NCI-H2107 treated with DMSO at 0.1 percent for 48 hours (cell line): ENCODE data around the gene CELF4.

Source experiments
- DNase-seq: peaks from one replicate; lab custom pipeline; 2025; ENCODE audit not compliant: unreplicated experiment; lab: John Stamatoyannopoulos, UW

CELF4 gene

DNA sequence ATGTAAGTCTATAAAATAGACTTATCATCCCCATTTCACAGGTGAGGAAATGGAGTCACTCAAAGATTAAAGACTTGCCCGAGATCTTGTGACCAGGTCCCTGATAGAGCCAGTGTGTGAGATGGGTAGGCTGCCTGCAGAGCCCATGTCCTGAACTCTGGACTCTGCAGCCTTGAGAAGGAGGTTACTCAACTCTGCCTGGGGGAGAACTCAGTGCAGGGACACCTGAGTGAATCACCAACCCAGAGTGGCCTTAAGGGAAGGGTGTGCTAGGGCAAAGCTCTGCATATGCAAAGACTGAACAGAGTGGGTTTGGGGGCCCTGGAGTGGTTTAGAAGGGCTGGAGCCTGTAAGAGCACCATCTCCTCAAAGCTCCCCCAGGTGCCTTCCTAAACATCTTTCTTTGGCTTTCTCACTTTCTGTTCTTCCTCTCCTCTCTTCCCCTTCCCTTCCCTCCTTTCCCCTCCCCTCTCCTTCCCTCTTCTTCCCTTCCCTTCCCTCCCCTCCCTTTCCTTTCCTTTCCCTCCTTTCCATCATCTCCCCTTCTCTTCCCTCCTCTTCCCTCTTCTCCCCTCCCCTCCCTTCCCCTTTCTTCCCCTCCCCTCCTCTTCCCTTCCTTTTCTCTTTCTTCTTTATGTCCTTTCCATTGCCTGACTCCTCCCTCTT is 67.6 kb downstream of the CELF4 start:
- DNase-seq: no peak

DNA sequence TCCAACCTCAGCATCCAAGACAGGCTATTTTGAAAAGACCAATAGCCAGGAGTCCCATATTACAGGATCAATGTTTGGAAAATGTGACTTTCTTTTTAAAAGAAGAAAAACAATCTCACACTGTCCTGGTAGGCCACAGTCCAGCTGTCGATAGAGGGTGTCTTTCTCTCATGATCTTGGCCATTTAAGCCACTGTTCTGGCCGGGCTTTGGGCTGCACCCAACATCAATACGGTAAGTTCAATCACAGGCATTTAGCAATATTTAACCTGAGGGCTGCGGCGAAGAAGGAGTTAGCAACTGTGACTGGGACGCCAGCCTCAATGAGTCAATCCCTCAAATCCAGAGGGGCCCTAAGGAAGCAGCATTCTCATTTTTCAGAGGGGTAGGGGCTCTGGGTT is 69.0 kb downstream of the CELF4 start:
- no peak for DNase-seq

DNA sequence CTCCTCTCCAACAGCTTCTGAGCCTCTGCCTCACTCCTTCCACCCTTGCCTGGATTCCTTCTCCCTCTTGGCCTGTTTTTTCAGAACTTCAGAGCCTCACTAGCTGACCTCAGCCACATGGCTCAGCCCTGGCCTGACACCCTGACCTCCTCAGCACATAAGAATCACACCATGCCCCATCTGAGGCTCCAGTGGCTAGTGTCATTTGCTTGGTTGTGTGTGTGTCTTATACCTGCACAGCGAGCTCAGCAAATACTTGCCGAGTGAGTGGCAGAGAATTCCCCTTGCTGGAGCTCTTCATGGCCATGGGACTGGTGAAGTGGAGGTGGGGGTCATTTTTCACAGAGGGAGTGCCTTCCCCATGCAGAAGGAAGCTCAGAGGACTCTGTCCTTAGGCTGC is 70.2 kb downstream of the CELF4 start:
- no peak for DNase-seq

DNA sequence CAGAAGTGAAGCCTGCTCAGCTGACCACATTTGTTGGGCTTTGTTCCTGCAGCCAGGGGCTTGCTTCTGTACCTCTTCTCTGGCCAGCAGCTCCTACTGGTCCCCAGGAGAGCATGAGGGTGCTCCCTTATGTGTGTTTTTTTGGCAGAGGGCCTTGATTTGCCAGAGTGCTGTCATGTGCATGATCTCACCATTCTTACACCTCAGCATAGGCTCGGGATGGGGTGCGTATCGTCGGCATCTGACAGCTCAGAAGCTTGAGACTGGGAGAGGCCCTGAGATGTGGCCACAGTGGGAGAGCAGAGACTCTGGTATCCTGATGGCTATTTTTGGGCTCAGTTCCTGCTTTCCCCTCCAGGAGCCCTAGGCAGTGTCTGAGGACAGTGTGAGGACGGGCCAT is 71.2 kb downstream of the CELF4 start:
- no peak for DNase-seq

DNA sequence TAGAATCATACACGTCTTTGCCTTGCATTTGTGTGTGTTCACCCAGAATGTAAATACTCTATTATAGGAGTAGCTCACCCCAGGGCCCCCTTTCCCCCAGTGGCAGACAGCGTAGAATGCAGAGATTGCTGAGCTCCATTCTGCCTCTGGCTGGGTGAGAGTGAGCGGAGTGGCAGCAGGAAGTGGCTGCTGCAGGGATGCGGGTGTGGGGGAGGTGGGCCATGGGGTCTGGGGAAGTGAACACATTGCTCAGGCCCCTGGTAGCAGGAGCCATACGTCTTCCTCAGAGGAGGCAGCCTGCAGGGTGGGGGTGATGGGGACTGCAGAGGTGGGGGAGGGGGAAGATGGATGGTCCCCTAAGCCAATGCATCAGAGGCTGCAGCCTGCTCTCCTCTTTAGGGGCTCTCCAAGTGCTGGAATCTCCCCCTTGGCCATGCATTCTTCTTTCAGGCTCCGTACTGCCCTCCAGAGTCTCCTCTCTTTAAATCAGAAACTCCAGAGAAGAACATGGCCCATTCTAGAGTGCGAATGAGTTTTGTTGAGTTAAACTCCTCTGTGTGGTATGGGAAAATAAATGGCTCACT is 72.2 kb downstream of the CELF4 start:
- no peak for DNase-seq

DNA sequence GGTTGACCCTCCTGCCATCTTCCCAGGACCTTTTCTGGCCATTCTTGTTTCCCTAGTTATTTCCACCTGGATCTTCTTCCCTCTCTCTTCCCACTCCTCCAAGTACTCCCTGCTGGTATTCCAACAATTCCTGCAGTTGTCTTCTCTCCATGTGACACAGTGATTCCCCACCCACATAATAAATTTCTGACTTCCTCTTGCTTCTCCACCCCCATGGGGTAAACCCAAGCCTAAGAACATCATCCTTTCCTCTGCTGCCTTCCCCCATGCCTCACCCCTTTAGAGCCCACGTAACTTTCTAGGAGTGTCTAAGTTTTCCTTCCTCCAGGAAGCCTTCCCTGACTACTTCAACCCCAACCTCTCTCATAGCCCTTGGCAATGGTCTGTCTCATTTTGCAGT is 72.6 kb downstream of the CELF4 start:
- no peak for DNase-seq

DNA sequence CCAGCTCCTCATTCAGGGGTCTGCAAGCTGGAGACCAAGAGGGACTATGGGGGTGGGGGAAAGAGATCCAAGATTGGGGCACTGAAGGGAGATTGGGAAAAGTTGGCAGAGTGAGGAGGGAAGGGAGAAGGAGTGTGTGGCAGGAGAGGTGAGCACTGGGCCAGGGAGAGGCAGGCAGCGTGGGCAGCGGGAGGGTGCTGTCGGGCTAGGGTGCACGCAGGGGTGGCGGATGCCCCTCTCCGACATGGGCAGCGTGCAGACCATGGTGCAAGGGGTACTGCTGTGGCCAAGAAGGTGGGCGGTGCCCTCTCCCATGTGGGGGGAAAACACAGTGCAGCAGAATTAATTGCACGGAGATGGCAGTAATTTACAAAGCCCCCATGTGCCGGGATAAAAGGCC is 74.1 kb downstream of the CELF4 start:
- DNase-seq: no peak

DNA sequence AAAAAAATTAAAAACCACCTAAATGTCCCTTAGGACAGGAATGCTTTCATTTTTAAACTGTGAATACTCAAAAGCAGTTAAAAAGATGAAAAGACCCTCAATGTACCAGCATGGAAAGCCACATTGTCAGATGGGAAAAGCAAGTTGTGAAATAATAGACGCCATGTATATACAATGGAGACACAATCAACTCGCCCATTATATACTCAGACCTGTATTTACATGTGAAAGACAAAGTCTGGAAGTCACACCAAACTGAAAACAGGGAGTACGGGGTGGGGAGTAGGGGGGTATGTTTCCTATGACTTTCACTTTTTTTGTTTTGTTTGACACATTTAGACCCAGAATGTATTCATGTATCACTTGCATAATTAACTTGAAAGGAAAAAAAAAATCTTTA is 75.6 kb downstream of the CELF4 start:
- DNase-seq: no peak

DNA sequence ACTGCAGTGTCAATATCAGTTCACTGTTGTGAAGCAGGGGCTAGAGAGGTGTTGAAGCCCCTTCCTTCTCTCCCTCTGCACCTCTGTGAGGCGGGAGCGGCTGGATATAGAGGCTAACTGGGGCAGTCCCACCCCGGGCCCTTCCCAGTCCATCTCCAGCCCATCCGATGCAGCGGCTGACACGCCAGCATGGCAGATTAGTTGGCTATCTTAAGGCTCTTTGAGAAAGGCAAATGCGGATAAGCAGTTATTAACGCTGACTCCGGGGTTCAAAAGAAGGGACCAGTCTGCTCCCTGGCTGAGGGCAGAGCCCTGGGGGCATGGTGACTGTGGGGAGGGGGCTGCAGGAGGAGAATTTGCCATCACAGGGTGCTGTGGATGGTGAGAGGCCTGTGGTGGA is 76.6 kb downstream of the CELF4 start:
- DNase-seq: no peak

DNA sequence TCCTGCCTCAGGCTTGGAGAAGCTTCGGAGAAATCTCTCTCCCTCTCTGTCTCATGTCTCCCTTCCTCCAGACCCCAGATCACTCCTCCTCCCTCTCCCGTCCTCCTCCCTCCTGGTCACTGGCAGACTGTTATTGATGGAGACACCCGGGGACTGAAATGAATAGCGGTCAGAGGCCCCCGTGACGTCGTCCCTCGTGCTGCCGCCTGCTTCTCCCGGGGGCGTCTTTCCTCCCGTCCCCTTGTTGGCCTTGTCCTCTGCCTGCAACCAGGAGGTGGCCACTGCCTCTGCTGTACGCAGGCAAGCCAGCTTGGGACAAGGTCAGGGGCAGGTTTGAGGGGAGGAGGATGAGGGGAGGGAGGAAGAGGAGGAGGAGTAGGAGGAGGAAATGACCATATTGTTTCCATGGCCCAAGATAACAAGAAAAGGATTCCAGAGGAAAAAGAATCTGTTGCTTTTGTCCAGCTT is 78.2 kb downstream of the CELF4 start:
- no peak for DNase-seq

DNA sequence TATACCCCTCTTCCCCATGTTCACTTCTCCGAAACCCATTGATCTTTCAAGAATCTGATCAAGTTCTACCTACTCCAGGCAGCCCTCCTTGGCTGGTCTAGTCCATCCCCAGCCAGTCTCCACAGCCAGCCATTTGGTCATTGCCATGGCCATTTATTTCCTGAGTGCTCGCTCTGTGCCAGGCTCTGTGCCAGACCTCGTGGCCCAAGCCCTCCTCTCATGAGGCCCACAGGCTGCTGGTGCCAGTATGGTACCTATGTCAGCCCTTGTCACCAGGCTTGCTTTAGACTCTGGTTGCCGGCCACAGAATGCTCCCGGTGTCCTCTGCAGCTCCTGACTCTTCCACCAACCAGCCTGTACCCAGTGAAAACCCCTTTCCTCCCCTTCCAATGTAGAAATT is 78.8 kb downstream of the CELF4 start:
- no peak for DNase-seq

DNA sequence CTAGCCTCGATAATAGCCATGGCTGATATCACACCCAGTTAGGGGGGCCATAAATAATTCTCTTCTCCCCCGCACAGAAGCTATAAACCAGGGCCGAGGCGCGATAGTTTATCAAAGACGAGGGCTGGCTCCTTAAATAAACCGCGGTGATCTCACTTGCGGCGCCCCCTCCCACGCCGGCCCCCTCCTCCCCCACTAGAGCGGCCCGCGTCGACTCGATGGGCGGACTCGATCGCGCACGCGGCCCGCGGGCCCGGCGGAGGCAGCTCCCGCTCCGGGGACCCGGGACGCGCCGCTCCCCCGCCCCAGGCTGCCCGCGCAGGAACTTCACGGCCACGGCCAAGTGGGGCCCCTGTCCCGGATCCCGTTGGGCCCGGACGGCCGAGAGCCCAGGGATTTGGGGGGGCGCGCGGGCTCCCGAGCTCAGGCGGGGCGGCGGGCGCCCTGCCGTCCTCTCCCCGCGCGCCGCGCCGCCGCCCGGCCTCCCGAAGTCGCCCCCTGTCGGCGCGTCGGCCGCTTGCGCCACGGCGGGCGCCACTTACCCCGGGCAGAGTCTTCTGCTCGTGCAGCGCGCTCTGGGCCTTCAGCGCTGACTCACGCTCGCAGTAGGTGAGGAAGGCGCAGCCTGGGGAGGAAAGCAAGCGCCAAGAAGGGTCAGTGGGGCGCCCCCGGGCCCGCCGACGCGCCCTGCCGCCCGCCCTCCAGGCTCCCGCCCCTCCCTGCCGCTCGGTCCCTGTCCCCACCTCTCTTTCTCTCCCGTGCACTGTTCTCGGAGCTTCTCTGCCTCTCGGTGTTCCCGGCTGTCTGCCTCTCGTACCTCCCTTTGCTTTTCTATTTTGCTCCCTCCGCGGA is 80.4 kb downstream of the CELF4 start:
- DNase-seq: peak; percentile 64

DNA sequence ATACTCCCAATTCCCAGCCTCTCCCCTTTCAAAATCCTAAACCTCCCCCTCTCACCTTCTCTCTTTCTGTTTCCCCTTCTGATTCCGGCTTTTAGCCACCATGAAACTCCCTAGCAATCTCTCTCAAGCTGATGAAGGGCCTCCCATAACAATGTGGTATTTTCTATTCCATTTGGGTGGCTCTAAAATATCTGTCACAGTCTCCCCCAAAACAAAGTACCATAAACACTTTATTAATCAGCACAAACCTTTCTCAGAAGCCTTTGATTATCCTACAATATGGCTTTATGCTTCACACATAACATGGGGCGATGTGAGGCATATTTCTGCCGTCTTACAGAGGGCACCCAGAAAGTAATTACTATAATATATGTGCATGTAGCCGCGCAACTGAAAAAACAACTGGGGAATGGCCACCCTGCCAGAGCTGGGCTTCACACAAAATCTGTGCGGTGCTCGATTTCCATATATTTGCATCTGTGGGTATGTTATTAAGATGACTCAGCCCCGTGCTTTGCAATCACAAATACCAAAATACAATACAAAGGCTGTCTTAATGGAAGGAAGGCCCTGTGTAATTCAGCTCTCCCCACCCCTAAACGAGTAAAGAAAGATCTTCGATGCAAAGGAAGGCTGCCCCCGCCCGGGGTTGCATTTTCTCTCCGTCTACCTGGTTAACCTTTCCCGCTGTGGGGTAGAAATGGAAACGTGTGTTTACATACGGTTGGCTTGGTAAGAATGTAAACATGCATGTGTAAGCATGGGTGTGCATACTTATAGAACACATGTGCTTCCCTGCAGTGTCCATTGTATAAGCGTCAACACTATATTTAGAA is 81.4 kb downstream of the CELF4 start:
- no peak for DNase-seq

DNA sequence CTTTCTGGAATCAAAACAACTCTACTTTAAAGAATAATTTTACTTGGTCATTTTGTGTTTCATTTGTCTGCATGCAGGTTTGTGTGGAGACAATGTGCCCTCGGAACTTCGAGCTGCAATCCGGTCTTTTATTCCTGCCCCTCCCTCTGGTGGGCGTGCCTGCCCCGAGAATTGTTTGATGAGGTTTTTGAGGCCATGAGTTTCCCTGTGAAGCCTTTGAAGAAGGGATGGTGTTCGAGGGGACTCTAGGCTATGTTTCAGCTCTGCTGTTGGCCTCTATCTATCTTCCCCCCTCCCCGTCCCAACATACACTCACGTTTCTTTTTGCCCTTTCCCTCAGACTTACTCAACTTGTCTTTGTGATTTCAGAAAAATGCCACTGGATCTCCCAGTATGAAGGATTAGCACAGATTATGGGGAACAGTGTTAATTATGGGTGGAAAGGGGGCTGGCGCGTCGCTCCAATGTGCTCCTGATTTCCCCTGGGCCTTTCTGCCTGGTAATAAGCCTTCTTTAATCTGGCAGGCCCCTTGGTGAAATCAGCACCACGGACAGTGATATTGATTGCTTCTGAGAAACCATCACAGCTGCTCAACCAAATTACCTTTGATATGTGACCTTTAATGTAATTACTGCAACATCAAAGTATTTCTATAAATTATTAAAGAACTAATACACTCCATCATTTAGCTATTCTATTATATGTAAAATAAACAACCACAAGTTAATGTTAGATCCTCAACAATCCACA is 82.2 kb downstream of the CELF4 start:
- no peak for DNase-seq

DNA sequence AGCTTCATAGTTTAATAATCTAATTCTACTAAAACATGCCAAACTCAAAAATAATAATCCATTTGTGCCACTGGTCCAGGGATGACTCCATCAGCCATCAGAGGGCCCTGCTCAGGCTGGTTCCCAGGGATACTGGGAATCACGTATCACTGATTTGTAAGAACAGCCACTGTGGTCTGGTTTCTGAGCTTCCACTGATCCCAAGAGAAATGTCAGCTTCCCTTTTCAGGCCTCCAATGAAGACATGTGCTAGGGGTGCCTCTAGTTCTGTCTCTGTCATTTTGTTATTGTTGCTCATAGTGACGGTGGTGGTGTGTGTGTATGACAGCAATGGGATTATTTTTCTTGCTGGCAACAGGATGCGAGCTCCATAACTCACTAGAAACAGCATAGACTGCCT is 83.2 kb downstream of the CELF4 start:
- DNase-seq: no peak

DNA sequence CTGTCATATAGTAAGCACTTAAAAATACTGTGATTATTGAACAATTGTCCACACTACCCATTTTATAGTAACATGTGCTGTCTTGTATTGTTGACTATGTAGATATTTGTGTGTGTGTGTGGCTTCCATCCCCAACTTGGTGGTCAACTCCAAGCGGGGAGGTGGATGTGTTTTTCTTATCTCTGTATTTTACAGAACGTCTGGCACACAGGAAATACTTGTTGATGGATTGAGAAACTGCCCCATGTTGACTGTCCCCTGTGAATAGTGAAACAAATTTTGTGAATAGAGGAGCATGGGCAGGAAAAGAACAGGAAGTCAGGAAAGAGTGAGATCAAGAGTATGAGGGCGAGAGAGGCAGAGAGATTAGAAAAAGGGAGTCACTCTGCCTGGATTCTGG is 83.6 kb downstream of the CELF4 start:
- no peak for DNase-seq

DNA sequence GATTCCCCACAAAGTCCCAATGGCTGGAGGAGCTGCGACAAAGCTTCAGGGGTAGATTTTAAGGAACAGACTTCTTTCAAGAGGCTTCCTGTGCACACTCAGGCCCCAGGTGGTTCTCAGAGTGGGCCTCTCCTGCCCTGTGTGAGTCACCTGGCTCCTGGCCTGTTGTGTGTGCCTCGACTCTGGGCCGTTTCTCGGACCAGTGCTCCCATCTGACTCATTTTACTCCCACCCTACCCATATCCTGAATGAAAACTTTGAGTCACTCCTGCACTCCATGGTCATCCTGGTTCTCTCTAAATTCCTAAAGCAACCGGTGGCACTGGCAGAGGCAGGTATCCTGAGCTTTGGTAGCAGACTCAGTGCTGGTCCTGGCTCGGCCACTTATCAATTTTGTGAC is 84.1 kb downstream of the CELF4 start:
- DNase-seq: no peak

DNA sequence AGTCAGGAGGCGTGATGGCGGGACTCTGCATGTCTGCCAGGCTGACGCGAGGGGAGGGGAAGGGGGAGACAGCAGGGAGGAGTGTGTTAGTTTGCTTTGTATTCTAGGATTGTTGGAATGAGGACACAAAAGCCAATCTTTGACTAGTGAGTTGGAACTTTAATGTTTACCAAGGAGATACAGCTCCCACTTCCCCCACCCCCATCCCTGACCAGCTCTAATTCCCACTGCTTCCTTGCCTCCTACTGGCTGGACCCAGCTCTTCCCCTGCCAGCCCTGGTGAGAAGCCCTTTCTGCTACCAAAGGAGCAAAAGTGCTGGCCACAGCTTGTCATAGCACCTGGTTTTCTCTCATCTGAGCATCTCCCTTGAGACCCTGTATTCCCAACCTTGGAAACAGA is 84.5 kb downstream of the CELF4 start:
- DNase-seq: peak; percentile 27

DNA sequence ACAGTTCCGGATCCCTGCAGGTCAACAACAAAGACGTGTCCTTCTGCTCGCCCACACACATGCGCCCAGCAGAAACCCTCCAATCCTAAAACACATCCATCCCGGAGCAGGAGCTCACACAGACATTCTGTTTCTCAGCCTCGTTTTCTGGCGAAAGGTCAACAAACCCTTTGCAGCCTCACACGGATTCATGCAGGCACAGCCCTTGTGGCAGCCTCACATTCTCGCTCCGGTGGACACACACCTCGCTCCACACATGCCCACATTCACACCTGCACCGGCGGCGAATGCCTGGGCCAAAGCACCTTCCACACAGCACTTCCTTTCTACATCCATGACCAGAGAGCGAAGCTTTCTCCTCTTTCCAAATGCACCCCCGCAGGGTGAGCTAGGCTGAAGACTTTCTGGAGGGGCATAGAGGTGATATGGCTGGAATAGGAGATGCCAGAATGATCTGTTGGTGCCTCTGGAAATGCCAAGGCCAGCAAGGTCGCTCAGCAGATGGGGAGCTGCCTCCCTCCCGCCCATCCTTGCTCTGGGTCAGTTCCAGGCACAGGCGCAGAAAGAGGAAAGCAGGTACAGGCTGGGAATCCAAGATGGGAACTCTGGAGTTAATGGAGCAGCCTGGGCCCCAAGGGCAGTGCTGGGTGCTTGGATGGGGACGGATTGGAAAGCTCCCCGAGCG is 88.8 kb downstream of the CELF4 start:
- no peak for DNase-seq

DNA sequence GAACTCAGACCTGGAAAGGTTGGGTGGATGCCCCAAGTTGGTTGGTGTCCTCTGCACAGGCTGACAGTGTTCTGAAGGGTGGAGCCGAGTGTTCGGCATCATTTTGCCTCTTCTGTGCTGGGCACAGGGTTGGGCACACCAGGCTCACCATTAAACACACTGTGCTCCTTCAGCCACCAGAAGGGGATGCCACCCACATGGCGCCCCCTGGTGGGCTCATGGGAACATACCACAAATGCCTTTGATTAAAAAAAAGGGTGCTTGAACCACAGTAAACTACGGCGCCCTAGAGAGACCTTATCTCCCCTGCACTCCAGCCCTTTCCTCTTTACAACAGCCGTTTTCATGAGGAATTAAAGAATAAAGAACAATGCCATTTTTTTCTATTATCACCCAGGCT is 89.4 kb downstream of the CELF4 start:
- no peak for DNase-seq
